HUES64 (cell line): Measurements from ENCODE around the gene SMYD3.
"Not testable (repeated sequence)": the region's sequence is repeated elsewhere in the genome, so short reads cannot be mapped to it uniquely, and the experiment has no call there.

Experiments used
- H3K27ac ChIP-seq: 2 replicates; pipeline ENCODE4 v1.7.0; 2013; ENCODE audit warnings: low read depth, low read length, inconsistent platforms
- H3K27me3 ChIP-seq: 2 replicates; pipeline ENCODE4 v1.6.1; 2013; ENCODE audit warnings: mild to moderate bottlenecking, low read length; ENCODE audit not compliant: insufficient read depth
- H3K36me3 ChIP-seq: 2 replicates; pipeline ENCODE4 v1.6.1; 2013; ENCODE audit warnings: mild to moderate bottlenecking, low read length; ENCODE audit not compliant: insufficient read depth
- H3K4me1 ChIP-seq: 2 replicates; pipeline ENCODE4 v1.6.1; 2013; ENCODE audit warnings: mild to moderate bottlenecking, low read length, moderate library complexity; ENCODE audit not compliant: insufficient read depth
- H3K4me3 ChIP-seq: 2 replicates; pipeline ENCODE4 v1.5.1; 2013; ENCODE audit warnings: mild to moderate bottlenecking, low read length, moderate library complexity
- H3K9ac ChIP-seq: 2 replicates; pipeline ENCODE4 v1.6.1; 2013; ENCODE audit warnings: mild to moderate bottlenecking, low read depth, low read length
- H3K9me3 ChIP-seq: 2 replicates; pipeline ENCODE4 v1.6.1; 2013; ENCODE audit warnings: low read depth, low read length; ENCODE audit not compliant: insufficient read depth
- WGBS: fragments of 150-250, 120-280 bp; methylation state at CpG from one replicate; pipeline ENCODE4 v1.1.7; 2013; ENCODE audit warnings: missing lambda C conversion rate; 5-methylcytosine and 5-hydroxymethylcytosine counted together

The SMYD3 gene

DNA sequence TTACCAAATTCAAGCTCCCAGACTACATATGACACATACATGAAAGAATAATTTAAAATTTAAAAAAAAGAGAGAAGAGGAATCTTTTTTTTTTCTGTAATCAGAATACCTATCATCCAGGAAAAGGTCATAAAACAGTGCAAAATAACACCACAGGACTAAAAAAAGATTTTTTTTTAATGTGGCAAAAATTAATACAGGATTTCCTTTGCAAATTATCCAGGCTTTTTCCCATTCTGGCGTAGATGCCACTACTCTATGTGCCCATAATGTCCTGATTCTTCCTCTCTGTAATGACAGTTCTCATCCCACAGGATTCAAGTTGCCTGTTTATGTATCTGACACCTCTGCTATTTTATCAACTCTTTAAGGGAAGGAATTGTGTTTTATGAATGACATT is 429.6 kb downstream of the SMYD3 start:
- H3K9ac ChIP-seq = no peak overlapping the region
- peaks cover 18% of the 10 kb centered on the region; the same call in 1 of the 2 replicates for H3K4me1 ChIP-seq
- whole genome bisulfite sequencing = 83% methylated on average over 1 of the region's 1 CpG
- 0 out of 2 replicates have a peak, but pooled peaks cover 6% of the 10 kb centered on the region for H3K9me3 ChIP-seq
- H3K27me3 ChIP-seq = no peaks in the 10 kb centered on the region
- no peak overlapping the region for H3K27ac ChIP-seq
- no peaks in the 10 kb centered on the region for H3K36me3 ChIP-seq
- no peak overlapping the region for H3K4me3 ChIP-seq

DNA sequence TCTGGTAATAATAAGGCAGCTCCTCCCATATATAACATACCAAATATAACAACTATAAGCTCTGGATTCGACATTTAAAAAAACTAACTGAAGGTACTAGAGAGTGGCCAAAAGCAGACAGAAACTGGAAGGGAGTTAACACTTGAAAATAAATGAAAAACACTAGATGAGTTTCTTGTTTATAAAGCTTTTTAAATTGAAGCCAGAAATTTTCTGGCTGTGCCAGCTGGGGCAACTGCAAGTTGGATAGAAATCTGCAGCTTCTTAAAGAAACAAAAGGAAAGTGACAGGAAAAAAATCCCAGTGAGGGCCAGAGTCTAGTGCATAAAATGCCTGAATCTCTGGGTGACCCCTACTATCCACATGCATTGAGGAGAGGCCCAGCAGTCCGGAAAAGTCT is 432.7 kb downstream of the SMYD3 start:
- no peak overlapping the region for H3K4me3 ChIP-seq
- no peaks in the 10 kb centered on the region for H3K9me3 ChIP-seq
- H3K9ac ChIP-seq = no peak overlapping the region
- H3K36me3 ChIP-seq = no peaks in the 10 kb centered on the region
- 97% methylated on average over 2 of the region's 2 CpGs for WGBS
- no peak overlapping the region for H3K27ac ChIP-seq
- peaks cover 18% of the 10 kb centered on the region; the same call in 1 of the 2 replicates for H3K4me1 ChIP-seq
- H3K27me3 ChIP-seq = no peaks in the 10 kb centered on the region

GRCh38 chr1:246072456-246072955 is 434.6 kb downstream of the SMYD3 start:
- Histone ChIP-seq H3K4me1 (peaks cover 31% of the 10 kb centered on the region), H3K9ac (no peak overlapping the region), H3K36me3 (no peaks in the 10 kb centered on the region), H3K27me3 (no peaks in the 10 kb centered on the region; the same call in 1 of the 2 replicates), H3K4me3 (no peak overlapping the region), H3K27ac (no peak overlapping the region), H3K9me3 (no peaks in the 10 kb centered on the region)
- 94% methylated on average over 4 of the region's 5 CpGs for WGBS

GRCh38 chr1:246071981-246072380 is 435.1 kb downstream of the SMYD3 start:
- not testable (repeated sequence) for H3K27me3 ChIP-seq, H3K9ac ChIP-seq, H3K4me3 ChIP-seq, H3K36me3 ChIP-seq, H3K27ac ChIP-seq, H3K9me3 ChIP-seq
- H3K4me1 ChIP-seq = peaks cover 32% of the 10 kb centered on the region
- WGBS = 69% methylated on average over 12 of the region's 15 CpGs

- not testable (repeated sequence) for H3K9me3 ChIP-seq, H3K9ac ChIP-seq, H3K36me3 ChIP-seq, H3K27ac ChIP-seq, H3K27me3 ChIP-seq, H3K4me3 ChIP-seq
- H3K4me1 ChIP-seq = peaks cover 32% of the 10 kb centered on the region
- WGBS = 62% methylated on average over 11 of the region's 11 CpGs
Observed at GRCh38 chr1:246071561-246071960, 435.5 kb downstream of the SMYD3 start.

DNA sequence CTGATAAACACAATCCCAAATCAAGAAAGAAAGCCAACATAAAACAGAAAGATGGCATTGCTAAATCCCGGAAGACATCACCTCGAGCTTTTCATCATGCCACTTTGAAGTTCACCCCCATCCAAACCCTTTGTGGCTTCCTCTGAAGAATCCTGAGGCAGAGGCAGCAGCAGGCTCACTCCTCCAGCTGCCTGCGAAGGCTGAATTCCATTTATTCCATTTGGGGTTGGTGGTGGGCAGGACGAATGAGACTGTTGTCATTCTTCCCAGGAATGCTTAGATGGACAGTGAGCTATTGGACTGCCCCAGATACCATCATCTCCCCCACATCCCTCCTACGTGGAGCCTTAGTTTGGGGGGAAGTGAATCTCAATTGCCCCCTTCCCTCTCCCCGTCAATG is 437.5 kb downstream of the SMYD3 start:
- Histone ChIP-seq H3K9ac (no peak overlapping the region), H3K4me3 (no peak overlapping the region), H3K27ac (no peak overlapping the region), H3K36me3 (no peaks in the 10 kb centered on the region), H3K4me1 (peaks cover 45% of the 10 kb centered on the region), H3K27me3 (no peaks in the 10 kb centered on the region; the same call in 1 of the 2 replicates), H3K9me3 (no peaks in the 10 kb centered on the region)
- WGBS = 76% methylated on average over 5 of the region's 6 CpGs

GRCh38 chr1:246068619-246069509 is 438.2 kb downstream of the SMYD3 start:
- 86% methylated on average over 7 of the region's 7 CpGs for WGBS

DNA sequence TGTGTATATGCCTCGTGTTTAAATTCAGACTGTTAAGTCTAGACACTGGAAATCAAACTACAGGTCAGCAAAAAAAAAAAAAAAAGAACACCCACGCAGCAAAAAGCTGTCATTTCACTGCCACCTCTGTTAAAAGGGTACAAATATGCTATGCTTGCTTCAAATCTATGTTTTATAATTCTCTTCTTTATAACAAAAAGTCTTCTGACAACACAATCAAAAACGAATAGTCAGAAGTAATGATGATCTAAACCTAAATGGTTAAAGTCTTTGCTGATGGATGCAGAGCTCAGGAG is 438.9 kb downstream of the SMYD3 start:
- Histone ChIP-seq H3K36me3 (no peaks in the 10 kb centered on the region), H3K4me1 (peaks cover 43% of the 10 kb centered on the region), H3K9me3 (no peaks in the 10 kb centered on the region), H3K4me3 (no peak overlapping the region), H3K9ac (no peak overlapping the region), H3K27me3 (no peaks in the 10 kb centered on the region; the same call in 1 of the 2 replicates), H3K27ac (no peak overlapping the region)
- 71% methylated on average over 1 of the region's 3 CpGs for WGBS

More at GRCh38 chr1:246068619-246069509, 438.2 kb downstream of the SMYD3 start:
- H3K27me3 ChIP-seq = no peaks in the 10 kb centered on the region; the same call in 1 of the 2 replicates
- no peaks in the 10 kb centered on the region for H3K36me3 ChIP-seq
- H3K9me3 ChIP-seq = no peaks in the 10 kb centered on the region
- H3K4me1 ChIP-seq = peaks cover 43% of the 10 kb centered on the region
- no peak overlapping the region for H3K4me3 ChIP-seq
- no peak overlapping the region for H3K27ac ChIP-seq
- no peak overlapping the region for H3K9ac ChIP-seq

GRCh38 chr1:246067432-246068216 is 439.5 kb downstream of the SMYD3 start:
- Histone ChIP-seq H3K4me1 (peaks cover 43% of the 10 kb centered on the region), H3K27me3 (no peaks in the 10 kb centered on the region; the same call in 1 of the 2 replicates), H3K9me3 (no peaks in the 10 kb centered on the region), H3K36me3 (no peaks in the 10 kb centered on the region), H3K9ac (no peak overlapping the region), H3K4me3 (no peak overlapping the region), H3K27ac (peak overlapping the region; percentile 10; the same call in 1 of the 2 replicates)
- WGBS = 77% methylated on average over 17 of the region's 18 CpGs

DNA sequence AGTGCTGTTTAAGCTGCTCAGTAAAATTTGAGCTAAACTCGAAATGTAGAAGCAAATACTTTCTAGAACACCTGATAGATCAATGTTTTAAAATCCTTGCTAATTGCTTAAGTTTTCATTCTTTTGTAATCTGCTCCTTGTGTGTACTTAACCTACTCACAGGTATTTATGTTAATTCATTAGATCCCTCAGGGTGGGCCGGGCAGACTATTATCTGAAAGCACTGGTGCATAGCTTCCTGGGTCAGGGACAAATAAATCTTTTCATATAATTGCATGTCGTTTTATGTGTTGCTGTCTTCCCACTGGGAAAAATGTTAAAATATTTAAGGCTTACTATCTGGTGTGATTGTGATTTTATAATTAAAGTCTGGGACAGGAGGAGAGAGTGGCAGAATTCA is 440.5 kb downstream of the SMYD3 start:
- Histone ChIP-seq H3K9ac (no peak overlapping the region), H3K4me3 (no peak overlapping the region), H3K27me3 (no peaks in the 10 kb centered on the region; the same call in 1 of the 2 replicates), H3K27ac (peak overlapping the region; percentile 26; the same call in 1 of the 2 replicates), H3K4me1 (peaks cover 43% of the 10 kb centered on the region), H3K9me3 (no peaks in the 10 kb centered on the region), H3K36me3 (no peaks in the 10 kb centered on the region)
- 3% methylated on average over 3 of the region's 3 CpGs for WGBS

- Histone ChIP-seq H3K4me1 (peaks cover 43% of the 10 kb centered on the region), H3K9me3 (no peaks in the 10 kb centered on the region), H3K27ac (peak overlapping the region; percentile 51; the same call in 1 of the 2 replicates), H3K36me3 (no peaks in the 10 kb centered on the region), H3K4me3 (no peak overlapping the region), H3K27me3 (no peaks in the 10 kb centered on the region; the same call in 1 of the 2 replicates), H3K9ac (no peak overlapping the region)
- 26% methylated on average over 3 of the region's 3 CpGs for WGBS
Observed at GRCh38 chr1:246065592-246065991, 441.5 kb downstream of the SMYD3 start.
